GM23338 (cell line): Measurements from ENCODE around the gene ASPSCR1. TPM values are rescaled to one million over a fixed set of nuclear protein-coding genes. Genes with fewer than 3 reads are reported as not detected.

Source experiments
- ATAC-seq: fragments of 200-7000 bp; cut with Tn5 transposase; 3 replicates; pipeline ENCODE4 v1.9.1; 2020
- DNase-seq: peaks from one replicate; pipeline ENCODE4 v3.0.0-alpha.2; 2015; ENCODE audit warnings: low spot score
- H2AFZ ChIP-seq: fragments of 200-600 bp; sonication (generic); 2 replicates; pipeline ENCODE4 v1.8.0; 2016; ENCODE audit warnings: antibody characterized with exemption, mild to moderate bottlenecking, moderate library complexity
- H3F3A ChIP-seq: fragments of 200-600 bp; sonication (generic); replicated peaks from 2 replicates; pipeline ENCODE4 v1.8.0; 2017; ENCODE audit warnings: antibody characterized with exemption, mixed run types, low read depth
- H3K27ac ChIP-seq: fragments of 200-600 bp; sonication (generic); 2 replicates; pipeline ENCODE4 v1.6.1; 2016; ENCODE audit warnings: low read depth
- H3K27me3 ChIP-seq: fragments of 200-600 bp; sonication (generic); 2 replicates; pipeline ENCODE4 v1.8.0; 2016; ENCODE audit warnings: mild to moderate bottlenecking, mixed run types, moderate library complexity; ENCODE audit not compliant: insufficient read depth
- H3K36me3 ChIP-seq: fragments of 200-600 bp; sonication (generic); 2 replicates; pipeline ENCODE4 v1.8.0; 2016; ENCODE audit warnings: mild to moderate bottlenecking; ENCODE audit not compliant: insufficient read depth
- H3K4me1 ChIP-seq: fragments of 200-600 bp; sonication (generic); 2 replicates; pipeline ENCODE4 v1.8.0; 2016; ENCODE audit warnings: mild to moderate bottlenecking, moderate library complexity; ENCODE audit not compliant: insufficient read depth
- H3K4me2 ChIP-seq: fragments of 200-600 bp; sonication (generic); 2 replicates; pipeline ENCODE4 v1.7.1; 2017; ENCODE audit warnings: mixed run types
- H3K4me3 ChIP-seq: fragments of 200-600 bp; sonication (generic); 2 replicates; pipeline ENCODE4 v1.6.1; 2016; ENCODE audit warnings: mixed run types
- H3K79me2 ChIP-seq: fragments of 200-600 bp; sonication (generic); replicated peaks from 2 replicates; pipeline ENCODE4 v1.8.0; 2017; ENCODE audit warnings: mild to moderate bottlenecking; ENCODE audit not compliant: insufficient read depth
- H3K9me2 ChIP-seq: fragments of 200-600 bp; sonication (generic); 2 replicates; pipeline ENCODE4 v1.8.0; 2017; ENCODE audit not compliant: insufficient read depth
- H4K20me1 ChIP-seq: fragments of 200-600 bp; sonication (generic); replicated peaks from 2 replicates; pipeline ENCODE4 v1.8.0; 2017; ENCODE audit warnings: mild to moderate bottlenecking; ENCODE audit not compliant: insufficient read depth
- H3K27ac Mint-ChIP-seq: 2 replicates; pipeline ENCODE4 v1.8.0; 2020; ENCODE audit warnings: inconsistent platforms, mild to moderate bottlenecking, moderate library complexity, mixed read lengths
- H3K27me3 Mint-ChIP-seq: 3 replicates; pipeline ENCODE4 v1.8.0; 2022; ENCODE audit warnings: low read depth, mild to moderate bottlenecking, moderate library complexity, mixed read lengths, inconsistent platforms; ENCODE audit not compliant: insufficient read depth, poor library complexity
- H3K36me3 Mint-ChIP-seq: 3 replicates; pipeline ENCODE4 v1.8.0; 2021; ENCODE audit warnings: low read depth, mild to moderate bottlenecking, inconsistent platforms, moderate library complexity, mixed read lengths
- H3K4me1 Mint-ChIP-seq: 3 replicates; pipeline ENCODE4 v1.8.0; 2020; ENCODE audit warnings: mild to moderate bottlenecking, inconsistent platforms, mixed read lengths
- H3K4me3 Mint-ChIP-seq: 3 replicates; pipeline ENCODE4 v1.8.0; 2021; ENCODE audit warnings: moderate library complexity, mild to moderate bottlenecking, inconsistent platforms, mixed read lengths
- H3K9me3 Mint-ChIP-seq: 3 replicates; pipeline ENCODE4 v1.8.0; 2020; ENCODE audit warnings: moderate library complexity, mild to moderate bottlenecking, inconsistent platforms, mixed read lengths
- JUNB ChIP-seq: IDR thresholded peaks from one replicate; pipeline ENCODE4 v1.6.1; 2016; ENCODE audit warnings: antibody characterized with exemption; ENCODE audit not compliant: unreplicated experiment
- polyA plus RNA-seq: library from polyadenylated mRNA; unstranded; fragments of >200 nt; fragmentation: Nextera tagmentation; extraction: Ambion mirVana; gene quantifications from 2 replicates; pipeline ENCODE4 v1.2.1, GENCODE V29; 2016
- total RNA-seq: library from RNA; depleted of rRNA; stranded (reverse); fragments of >200 nt; shearing (Covaris generic); gene quantifications from 2 replicates; pipeline ENCODE4 v1.2.3, GENCODE V29; 2014
- TF ChIP-seq, protein P1 (sequence below): fragments of 250-450 bp; sonication (Bioruptor Pico); IDR thresholded peaks from 2 replicates; pipeline ENCODE4 v1.5.0; 2020; ENCODE audit warnings: mild to moderate bottlenecking, moderate library complexity
- TF ChIP-seq, protein P2 (sequence below): IDR thresholded peaks from 2 replicates; pipeline ENCODE4 v1.6.1; 2016; ENCODE audit warnings: antibody characterized with exemption

ASPSCR1 gene
- total and polyA plus RNA-seq, 2 experiments from 2014 or later: 44.2 to 46.9 TPM

DNA sequence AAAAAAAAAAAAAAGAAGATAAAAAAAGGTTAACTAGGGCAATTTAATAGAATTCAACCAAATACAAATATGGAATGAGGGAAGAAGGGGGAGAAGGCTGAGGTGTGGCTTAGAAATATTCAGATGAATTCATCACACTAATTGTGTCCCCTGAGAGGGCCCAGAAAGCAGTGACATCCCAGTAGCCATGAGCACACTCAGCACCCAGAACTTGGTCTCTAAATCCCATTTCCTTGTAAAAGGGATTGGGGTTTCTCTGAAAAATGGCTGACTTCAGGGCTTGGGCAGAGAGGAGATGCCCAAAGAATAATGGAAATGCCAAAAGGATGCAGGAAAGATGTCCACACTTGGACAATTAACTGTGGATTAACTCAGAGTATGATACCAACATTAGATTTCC, 4.0 kb upstream of the ASPSCR1 start (continued):
- TF ChIP-seq, protein P1, sequence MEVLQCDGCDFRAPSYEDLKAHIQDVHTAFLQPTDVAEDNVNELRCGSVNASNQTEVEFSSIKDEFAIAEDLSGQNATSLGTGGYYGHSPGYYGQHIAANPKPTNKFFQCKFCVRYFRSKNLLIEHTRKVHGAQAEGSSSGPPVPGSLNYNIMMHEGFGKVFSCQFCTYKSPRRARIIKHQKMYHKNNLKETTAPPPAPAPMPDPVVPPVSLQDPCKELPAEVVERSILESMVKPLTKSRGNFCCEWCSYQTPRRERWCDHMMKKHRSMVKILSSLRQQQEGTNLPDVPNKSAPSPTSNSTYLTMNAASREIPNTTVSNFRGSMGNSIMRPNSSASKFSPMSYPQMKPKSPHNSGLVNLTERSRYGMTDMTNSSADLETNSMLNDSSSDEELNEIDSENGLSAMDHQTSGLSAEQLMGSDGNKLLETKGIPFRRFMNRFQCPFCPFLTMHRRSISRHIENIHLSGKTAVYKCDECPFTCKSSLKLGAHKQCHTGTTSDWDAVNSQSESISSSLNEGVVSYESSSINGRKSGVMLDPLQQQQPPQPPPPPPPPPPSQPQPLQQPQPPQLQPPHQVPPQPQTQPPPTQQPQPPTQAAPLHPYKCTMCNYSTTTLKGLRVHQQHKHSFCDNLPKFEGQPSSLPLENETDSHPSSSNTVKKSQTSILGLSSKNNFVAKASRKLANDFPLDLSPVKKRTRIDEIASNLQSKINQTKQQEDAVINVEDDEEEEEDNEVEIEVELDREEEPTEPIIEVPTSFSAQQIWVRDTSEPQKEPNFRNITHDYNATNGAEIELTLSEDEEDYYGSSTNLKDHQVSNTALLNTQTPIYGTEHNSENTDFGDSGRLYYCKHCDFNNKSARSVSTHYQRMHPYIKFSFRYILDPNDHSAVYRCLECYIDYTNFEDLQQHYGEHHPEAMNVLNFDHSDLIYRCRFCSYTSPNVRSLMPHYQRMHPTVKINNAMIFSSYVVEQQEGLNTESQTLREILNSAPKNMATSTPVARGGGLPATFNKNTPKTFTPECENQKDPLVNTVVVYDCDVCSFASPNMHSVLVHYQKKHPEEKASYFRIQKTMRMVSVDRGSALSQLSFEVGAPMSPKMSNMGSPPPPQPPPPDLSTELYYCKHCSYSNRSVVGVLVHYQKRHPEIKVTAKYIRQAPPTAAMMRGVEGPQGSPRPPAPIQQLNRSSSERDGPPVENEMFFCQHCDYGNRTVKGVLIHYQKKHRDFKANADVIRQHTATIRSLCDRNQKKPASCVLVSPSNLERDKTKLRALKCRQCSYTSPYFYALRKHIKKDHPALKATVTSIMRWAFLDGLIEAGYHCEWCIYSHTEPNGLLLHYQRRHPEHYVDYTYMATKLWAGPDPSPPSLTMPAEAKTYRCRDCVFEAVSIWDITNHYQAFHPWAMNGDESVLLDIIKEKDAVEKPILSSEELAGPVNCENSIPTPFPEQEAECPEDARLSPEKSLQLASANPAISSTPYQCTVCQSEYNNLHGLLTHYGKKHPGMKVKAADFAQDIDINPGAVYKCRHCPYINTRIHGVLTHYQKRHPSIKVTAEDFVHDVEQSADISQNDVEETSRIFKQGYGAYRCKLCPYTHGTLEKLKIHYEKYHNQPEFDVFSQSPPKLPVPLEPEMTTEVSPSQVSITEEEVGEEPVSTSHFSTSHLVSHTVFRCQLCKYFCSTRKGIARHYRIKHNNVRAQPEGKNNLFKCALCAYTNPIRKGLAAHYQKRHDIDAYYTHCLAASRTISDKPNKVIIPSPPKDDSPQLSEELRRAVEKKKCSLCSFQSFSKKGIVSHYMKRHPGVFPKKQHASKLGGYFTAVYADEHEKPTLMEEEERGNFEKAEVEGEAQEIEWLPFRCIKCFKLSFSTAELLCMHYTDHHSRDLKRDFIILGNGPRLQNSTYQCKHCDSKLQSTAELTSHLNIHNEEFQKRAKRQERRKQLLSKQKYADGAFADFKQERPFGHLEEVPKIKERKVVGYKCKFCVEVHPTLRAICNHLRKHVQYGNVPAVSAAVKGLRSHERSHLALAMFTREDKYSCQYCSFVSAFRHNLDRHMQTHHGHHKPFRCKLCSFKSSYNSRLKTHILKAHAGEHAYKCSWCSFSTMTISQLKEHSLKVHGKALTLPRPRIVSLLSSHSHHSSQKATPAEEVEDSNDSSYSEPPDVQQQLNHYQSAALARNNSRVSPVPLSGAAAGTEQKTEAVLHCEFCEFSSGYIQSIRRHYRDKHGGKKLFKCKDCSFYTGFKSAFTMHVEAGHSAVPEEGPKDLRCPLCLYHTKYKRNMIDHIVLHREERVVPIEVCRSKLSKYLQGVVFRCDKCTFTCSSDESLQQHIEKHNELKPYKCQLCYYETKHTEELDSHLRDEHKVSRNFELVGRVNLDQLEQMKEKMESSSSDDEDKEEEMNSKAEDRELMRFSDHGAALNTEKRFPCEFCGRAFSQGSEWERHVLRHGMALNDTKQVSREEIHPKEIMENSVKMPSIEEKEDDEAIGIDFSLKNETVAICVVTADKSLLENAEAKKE (CRISPR knock-in tag): no peak

DNA sequence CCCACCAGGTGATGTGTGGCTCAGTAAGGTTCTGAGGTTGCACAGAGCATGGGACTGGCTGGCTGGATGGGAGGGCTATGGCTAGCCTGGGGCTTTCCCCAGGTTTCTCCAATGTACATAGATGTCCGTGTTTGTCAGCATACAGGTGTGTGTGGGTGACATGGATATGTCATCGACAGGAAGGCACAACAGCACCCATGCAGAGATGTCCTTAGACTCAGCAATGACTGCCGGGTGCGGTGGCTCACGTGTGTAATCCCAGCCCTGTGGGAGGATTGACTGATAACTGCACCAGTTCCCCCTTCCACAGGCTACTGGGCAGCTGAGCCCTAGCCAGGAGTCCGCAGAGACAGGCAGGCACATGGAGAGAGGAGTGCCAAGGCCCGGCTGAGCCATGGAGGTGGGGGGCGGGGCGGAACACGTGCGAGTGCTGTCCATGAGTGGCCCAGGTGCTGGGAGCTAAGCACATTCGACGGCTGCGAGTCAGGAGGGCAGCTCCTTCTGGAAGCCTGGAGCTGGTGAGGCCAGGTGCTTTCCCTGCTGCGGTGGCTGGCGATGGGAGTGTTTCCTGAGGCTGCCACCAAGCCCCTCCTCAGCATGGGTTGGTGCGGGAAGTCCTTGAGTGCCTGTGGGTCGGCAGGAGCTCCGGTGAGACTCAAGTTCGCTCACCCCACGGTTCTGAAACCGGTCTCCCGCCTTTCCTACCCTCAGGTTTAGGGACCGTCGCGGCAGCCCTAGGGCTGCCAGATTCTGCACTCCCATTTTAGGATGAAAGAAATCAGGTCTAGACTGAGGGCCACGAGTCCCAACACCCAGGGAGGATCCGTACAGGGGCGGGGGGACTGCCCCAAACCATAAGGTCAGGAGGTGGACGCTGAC, 858 bp upstream of the ASPSCR1 start:
- Histone ChIP-seq H3F3A (peaks cover 4% of the 10 kb centered on the region; the same call in 1 of the 2 replicates), H3K9me2 (no peaks in the 10 kb centered on the region), H3K27ac (no peak overlapping the region), H3K36me3 (peaks cover 4% of the 10 kb centered on the region; the same call in 1 of the 2 replicates), H3K4me2 (peak overlapping the region; percentile 96), H3K27me3 (peaks cover 31% of the 10 kb centered on the region), H3K4me3 (peak overlapping the region; percentile 92), H3K79me2 (peaks cover 9% of the 10 kb centered on the region), H4K20me1 (no peaks in the 10 kb centered on the region; the same call in 1 of the 2 replicates), H3K4me1 (no peaks in the 10 kb centered on the region), H2AFZ (peak overlapping the region; percentile 80)
- DNase-seq (peak; percentile 77), ATAC-seq (peak; percentile 48)
- H3K9me3 Mint-ChIP-seq: peaks cover 23% of the 10 kb centered on the region
- peak overlapping the region; percentile 88; the same call in 1 of the 2 replicates for H3K27ac Mint-ChIP-seq
- TF ChIP-seq, protein P2, sequence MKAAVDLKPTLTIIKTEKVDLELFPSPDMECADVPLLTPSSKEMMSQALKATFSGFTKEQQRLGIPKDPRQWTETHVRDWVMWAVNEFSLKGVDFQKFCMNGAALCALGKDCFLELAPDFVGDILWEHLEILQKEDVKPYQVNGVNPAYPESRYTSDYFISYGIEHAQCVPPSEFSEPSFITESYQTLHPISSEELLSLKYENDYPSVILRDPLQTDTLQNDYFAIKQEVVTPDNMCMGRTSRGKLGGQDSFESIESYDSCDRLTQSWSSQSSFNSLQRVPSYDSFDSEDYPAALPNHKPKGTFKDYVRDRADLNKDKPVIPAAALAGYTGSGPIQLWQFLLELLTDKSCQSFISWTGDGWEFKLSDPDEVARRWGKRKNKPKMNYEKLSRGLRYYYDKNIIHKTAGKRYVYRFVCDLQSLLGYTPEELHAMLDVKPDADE: no peak
- TF ChIP-seq JUNB: no peak
- peaks cover 6% of the 10 kb centered on the region; the same call in 2 of the 3 replicates for H3K4me1 Mint-ChIP-seq
- peak overlapping the region; percentile 89 for H3K4me3 Mint-ChIP-seq
- peaks cover 33% of the 10 kb centered on the region for H3K27me3 Mint-ChIP-seq
- peaks cover 30% of the 10 kb centered on the region for H3K36me3 Mint-ChIP-seq
